Hepatocyte (in vitro differentiated cells): ENCODE results near the gene TMC8. TPM values are rescaled to one million over a fixed set of nuclear protein-coding genes. Genes with fewer than 3 reads are reported as not detected.
A peak's percentile ranks its signal among the peaks of the same experiment; 100 is the strongest.
"Not testable (repeated sequence)": the region's sequence is repeated elsewhere in the genome, so short reads cannot be mapped to it uniquely, and the experiment has no call there.

ENCODE experiments used
- DNase-seq: peaks from one replicate; pipeline ENCODE4 v3.0.0-alpha.2; 2016; ENCODE audit warnings: low spot score
- H2AFZ ChIP-seq: fragments of 200-600 bp; sonication (generic); 2 replicates; pipeline ENCODE4 v1.6.0; 2016; ENCODE audit warnings: antibody characterized with exemption, mild to moderate bottlenecking
- H3K27ac ChIP-seq: fragments of 200-600 bp; sonication (generic); 2 replicates; pipeline ENCODE4 v1.5.1; 2016; ENCODE audit warnings: mild to moderate bottlenecking
- H3K27me3 ChIP-seq: fragments of 200-600 bp; sonication (generic); 2 replicates; pipeline ENCODE4 v1.6.1; 2016
- H3K36me3 ChIP-seq: fragments of 200-600 bp; sonication (generic); replicated peaks from 2 replicates; pipeline ENCODE4 v1.5.1; 2016; ENCODE audit warnings: low read depth; ENCODE audit not compliant: insufficient read depth
- H3K4me1 ChIP-seq: fragments of 200-600 bp; sonication (generic); 2 replicates; pipeline ENCODE4 v1.5.1; 2016; ENCODE audit warnings: mild to moderate bottlenecking, moderate library complexity; ENCODE audit not compliant: insufficient read depth
- H3K4me2 ChIP-seq: fragments of 200-600 bp; sonication (generic); 2 replicates; pipeline ENCODE4 v1.6.0; 2016
- H3K4me3 ChIP-seq: fragments of 200-600 bp; sonication (generic); 2 replicates; pipeline ENCODE4 v1.5.1; 2016; ENCODE audit warnings: mild to moderate bottlenecking
- H3K79me2 ChIP-seq: fragments of 200-600 bp; sonication (generic); 2 replicates; pipeline ENCODE4 v1.6.0; 2017; ENCODE audit warnings: mild to moderate bottlenecking
- H3K9me2 ChIP-seq: fragments of 200-600 bp; sonication (generic); replicated peaks from 2 replicates; pipeline ENCODE4 v1.6.0; 2017; ENCODE audit warnings: mild to moderate bottlenecking; ENCODE audit not compliant: insufficient read depth
- H3K9me3 ChIP-seq: fragments of 200-600 bp; sonication (generic); 2 replicates; pipeline ENCODE4 v1.5.1; 2016; ENCODE audit warnings: low read depth, mild to moderate bottlenecking
- H4K20me1 ChIP-seq: fragments of 200-600 bp; sonication (generic); 2 replicates; pipeline ENCODE4 v1.6.0; 2016; ENCODE audit warnings: mild to moderate bottlenecking; ENCODE audit not compliant: insufficient read depth, poor library complexity, severe bottlenecking
- EZH2 ChIP-seq: fragments of 200-600 bp; sonication (generic); IDR thresholded peaks from 2 replicates; pipeline ENCODE4 v1.6.1; 2016; ENCODE audit warnings: antibody characterized with exemption, mild to moderate bottlenecking, borderline replicate concordance
- EZH2phosphoT487 ChIP-seq: fragments of 200-600 bp; sonication (generic); IDR thresholded peaks from one replicate; pipeline ENCODE4 v1.6.1; 2018; ENCODE audit warnings: antibody characterized with exemption, mild to moderate bottlenecking, low read depth, moderate library complexity; ENCODE audit not compliant: unreplicated experiment, severe bottlenecking
- WGBS: methylation state at CpG from one replicate; pipeline ENCODE4 v1.1.6; 2016; ENCODE audit warnings: low lambda C conversion rate; ENCODE audit errors: missing lambda C conversion rate; 5-methylcytosine and 5-hydroxymethylcytosine counted together
- polyA plus RNA-seq: library from polyadenylated mRNA; unstranded; fragments of >200 nt; fragmentation: Nextera tagmentation; extraction: Ambion mirVana; gene quantifications from 2 replicates; pipeline ENCODE4 v1.2.1, GENCODE V29; 2016
- total RNA-seq: library from RNA; depleted of rRNA; stranded (reverse); fragments of >200 nt; gene quantifications from 2 replicates; pipeline ENCODE4 v1.2.3, GENCODE V29; 2014
- TF ChIP-seq, protein P1 (sequence below): fragments of 200-600 bp; sonication (generic); IDR thresholded peaks from 2 replicates; pipeline ENCODE4 v1.5.1; 2016; ENCODE audit warnings: antibody characterized with exemption, mild to moderate bottlenecking; ENCODE audit not compliant: poor library complexity

The TMC8 gene
- total and polyA plus RNA-seq, 2 experiments from 2014 or later: 0.07 to 1.2 TPM

DNA sequence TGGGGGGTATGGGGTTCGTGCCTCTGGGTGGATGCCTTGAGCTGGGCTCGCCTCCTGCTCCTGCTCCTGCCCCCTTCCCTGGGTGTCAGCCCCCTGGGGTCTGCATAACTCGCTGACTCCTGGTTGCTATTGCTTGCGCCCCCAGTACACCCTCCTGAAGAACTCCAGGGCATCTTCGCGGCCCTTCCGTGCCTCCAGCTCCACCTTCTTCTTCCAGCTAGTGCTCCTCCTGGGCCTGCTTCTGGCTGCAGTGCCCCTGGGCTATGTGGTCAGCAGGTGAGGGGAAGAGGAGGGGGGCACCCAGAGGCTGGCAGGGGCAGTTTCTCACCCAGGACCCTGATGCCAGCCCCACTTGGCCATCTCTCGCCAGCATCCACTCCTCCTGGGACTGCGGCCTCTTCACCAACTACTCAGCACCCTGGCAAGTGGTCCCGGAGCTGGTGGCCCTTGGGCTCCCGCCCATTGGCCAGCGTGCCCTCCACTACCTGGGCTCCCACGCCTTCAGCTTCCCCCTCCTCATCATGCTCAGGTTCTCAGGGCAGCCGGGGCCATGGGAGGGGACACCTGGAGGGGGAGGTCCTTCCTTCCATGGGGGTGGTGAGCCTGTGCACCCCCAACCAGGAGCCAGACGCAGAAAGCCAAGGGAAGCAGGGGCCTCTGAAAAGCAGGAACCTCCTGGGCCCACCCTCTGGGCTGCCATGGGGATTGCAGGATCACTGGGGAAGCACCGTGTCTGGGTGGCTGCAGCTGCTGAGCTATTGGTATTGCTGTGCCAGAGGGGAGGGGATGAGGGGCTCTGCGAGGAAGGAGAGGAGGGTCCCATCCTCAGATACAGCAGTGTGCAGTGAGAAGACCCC is 7.9 kb downstream of the TMC8 start:
- Histone ChIP-seq H2AFZ (no peak overlapping the region), H3K4me3 (no peak overlapping the region), H3K27me3 (no peaks in the 10 kb centered on the region), H3K36me3 (no peaks in the 10 kb centered on the region), H3K4me1 (no peaks in the 10 kb centered on the region), H3K9me2 (no peaks in the 10 kb centered on the region), H3K4me2 (no peak overlapping the region), H4K20me1 (no peaks in the 10 kb centered on the region), H3K27ac (no peak overlapping the region), H3K79me2 (no peaks in the 10 kb centered on the region), H3K9me3 (no peaks in the 10 kb centered on the region)
- TF ChIP-seq EZH2phosphoT487 (no peak), EZH2 (no peak)
- TF ChIP-seq, protein P1, sequence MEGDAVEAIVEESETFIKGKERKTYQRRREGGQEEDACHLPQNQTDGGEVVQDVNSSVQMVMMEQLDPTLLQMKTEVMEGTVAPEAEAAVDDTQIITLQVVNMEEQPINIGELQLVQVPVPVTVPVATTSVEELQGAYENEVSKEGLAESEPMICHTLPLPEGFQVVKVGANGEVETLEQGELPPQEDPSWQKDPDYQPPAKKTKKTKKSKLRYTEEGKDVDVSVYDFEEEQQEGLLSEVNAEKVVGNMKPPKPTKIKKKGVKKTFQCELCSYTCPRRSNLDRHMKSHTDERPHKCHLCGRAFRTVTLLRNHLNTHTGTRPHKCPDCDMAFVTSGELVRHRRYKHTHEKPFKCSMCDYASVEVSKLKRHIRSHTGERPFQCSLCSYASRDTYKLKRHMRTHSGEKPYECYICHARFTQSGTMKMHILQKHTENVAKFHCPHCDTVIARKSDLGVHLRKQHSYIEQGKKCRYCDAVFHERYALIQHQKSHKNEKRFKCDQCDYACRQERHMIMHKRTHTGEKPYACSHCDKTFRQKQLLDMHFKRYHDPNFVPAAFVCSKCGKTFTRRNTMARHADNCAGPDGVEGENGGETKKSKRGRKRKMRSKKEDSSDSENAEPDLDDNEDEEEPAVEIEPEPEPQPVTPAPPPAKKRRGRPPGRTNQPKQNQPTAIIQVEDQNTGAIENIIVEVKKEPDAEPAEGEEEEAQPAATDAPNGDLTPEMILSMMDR: no peak
- DNase-seq: no peak
- WGBS: 79% methylated on average over 15 of the region's 17 CpGs

DNA sequence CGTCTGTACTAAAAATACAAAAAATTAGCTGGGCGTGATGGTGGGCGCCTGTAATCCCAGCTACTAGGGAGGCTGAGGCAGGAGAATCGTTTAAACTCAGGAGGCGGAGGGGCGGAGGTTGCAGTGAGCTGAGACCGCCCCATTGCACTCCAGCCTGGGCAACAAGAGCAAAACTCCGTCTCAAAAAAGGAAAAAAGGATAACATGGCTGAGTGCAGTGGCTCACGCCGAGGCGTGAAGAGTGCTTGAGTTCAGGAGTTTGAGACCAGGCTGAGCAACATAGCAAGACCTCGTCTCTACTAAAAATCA is 9.2 kb downstream of the TMC8 start:
- not testable (repeated sequence) for H3K27ac ChIP-seq, H3K4me3 ChIP-seq, H3K9me2 ChIP-seq, H3K9me3 ChIP-seq, DNase-seq, H3K79me2 ChIP-seq, H3K27me3 ChIP-seq, H3K4me2 ChIP-seq, H4K20me1 ChIP-seq, H2AFZ ChIP-seq, H3K36me3 ChIP-seq
- 96% methylated on average over 12 of the region's 12 CpGs for WGBS
- peaks cover 10% of the 10 kb centered on the region for H3K4me1 ChIP-seq

DNA sequence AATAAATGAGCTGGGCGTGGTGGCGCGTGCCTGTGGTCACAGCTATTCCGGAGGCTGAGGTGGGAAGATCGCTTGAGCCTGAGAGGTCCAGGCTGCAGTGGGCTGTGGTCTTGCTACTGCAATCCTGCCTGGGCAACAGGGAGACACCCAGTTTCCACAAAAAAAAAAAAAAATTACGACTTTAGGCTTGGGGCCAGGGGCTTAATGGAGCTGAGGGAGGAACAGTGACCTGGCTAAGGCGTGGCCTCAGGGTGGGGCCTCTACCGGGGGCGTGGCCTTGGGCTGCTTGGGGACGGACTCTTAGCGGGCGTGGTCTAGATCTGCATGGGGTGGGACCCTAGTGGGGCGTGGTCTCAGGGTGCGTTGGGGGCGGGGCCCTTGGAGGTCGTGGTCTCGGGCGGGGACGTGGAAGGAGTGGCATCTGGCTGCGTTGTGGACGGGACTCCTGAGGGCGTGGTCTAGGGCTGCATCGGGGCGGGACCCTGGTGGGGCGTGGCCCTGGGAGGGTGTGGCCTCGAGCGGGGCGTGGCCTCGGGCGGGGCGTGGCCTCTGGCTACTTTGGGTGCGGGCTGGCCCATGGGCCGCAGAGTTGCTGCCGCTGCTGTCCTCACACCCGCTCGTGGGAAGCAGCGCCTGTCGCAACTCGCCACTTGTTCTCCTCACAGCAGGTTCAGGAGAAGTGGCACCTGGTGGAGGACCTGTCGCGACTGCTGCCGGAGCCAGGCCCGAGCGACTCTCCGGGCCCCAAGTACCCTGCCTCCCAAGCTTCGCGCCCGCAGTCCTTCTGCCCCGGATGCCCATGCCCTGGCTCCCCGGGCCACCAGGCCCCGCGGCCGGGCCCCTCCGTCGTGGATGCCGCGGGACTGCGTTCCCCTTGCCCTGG is 9.8 kb downstream of the TMC8 start:
- H4K20me1 ChIP-seq: no peaks in the 10 kb centered on the region
- H2AFZ ChIP-seq: no peak overlapping the region
- H3K79me2 ChIP-seq: no peaks in the 10 kb centered on the region
- TF ChIP-seq EZH2phosphoT487 (no peak), EZH2 (no peak)
- TF ChIP-seq, protein P1: no peak
- H3K27ac ChIP-seq: no peak overlapping the region
- DNase-seq: peak; percentile 88
- H3K9me2 ChIP-seq: no peaks in the 10 kb centered on the region
- no peaks in the 10 kb centered on the region for H3K27me3 ChIP-seq
- H3K36me3 ChIP-seq: no peaks in the 10 kb centered on the region
- no peaks in the 10 kb centered on the region for H3K9me3 ChIP-seq
- peak overlapping the region; percentile 46 for H3K4me2 ChIP-seq
- H3K4me1 ChIP-seq: peaks cover 16% of the 10 kb centered on the region
- no peak overlapping the region for H3K4me3 ChIP-seq
- WGBS: 68% methylated on average over 24 of the region's 58 CpGs
